GM18526 (cell line): Measurements from ENCODE around the gene VCPKMT.

Experiments used
- POLR2A ChIP-seq: IDR thresholded peaks from 3 replicates; pipeline ENCODE4 v1.6.1; 2011; ENCODE audit not compliant: insufficient read length; ENCODE audit errors: extremely low read depth

The VCPKMT gene

DNA sequence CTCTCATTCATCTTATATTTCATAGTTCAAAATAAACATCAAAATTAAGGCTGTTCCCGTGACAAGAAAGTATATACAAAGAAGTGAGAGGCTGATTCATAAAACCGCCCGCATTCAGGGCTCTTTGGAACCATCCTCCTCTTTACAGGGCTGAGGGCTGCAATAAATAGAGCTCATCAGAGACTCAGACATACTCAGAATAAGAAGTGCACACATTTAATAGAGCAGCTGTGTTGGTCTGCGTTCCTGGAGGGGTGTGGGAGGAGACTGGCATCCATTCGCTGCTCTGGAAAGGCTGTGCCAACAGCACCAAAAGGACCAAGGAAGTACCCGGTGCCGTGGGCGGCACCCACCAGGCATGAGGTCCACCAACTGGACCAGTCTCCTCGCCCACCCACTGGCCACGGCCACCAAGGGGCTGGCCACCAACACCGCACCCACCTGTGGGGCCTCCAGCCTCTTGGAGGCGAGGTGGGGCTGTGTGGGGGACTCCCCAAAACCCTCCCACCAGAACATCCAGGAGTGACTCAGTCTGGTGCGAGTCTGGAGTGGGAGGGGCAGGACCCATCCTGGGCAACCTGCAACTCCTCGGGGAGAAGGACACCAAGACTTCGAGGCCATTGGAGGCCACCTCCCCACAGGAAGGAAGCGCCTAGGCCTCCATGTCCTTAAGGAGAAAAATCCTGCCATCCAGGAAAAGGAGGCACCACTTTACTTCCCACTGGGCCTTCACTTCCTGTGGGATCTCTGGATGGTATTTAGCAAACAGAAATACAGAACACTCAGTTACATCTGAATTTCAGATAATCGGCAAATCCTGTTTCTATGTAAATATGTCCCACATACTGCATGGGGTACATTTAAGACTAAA is 32.7 kb downstream of the VCPKMT start:
- peak; percentile 13 for TF ChIP-seq POLR2A

DNA sequence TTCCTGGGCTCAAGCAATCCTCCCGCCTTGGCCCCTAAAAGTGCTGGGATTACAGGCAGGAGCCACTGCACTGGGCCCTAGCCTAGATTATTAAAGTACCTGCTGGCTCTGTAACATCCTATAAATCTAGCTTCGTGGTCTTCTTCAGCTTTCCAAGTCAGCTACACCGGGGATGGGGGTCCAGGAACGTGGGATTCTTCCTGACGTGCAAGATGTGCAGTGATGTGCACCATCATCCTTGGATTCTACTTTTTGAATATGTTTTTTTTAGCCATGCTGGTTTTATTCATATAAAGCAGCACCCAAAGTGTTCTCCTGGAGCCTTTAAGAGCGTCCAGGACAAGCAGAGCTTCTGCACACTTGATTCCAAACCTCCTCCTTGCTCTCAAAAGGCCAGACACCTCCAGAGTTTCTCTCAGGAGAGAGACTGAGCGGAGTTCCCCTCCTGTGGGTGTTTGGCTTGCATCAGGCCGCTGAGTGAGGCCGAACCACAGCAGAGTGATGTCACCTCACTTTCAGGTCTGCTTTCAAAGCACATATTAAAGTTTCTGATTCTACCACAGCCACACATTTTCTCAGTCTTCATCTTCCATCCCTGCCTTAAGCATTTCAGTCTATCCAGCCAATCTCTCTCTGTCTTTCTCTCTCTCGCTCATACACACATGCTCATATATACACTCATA is 33.4 kb downstream of the VCPKMT start:
- peak; percentile 42 for TF ChIP-seq POLR2A

DNA sequence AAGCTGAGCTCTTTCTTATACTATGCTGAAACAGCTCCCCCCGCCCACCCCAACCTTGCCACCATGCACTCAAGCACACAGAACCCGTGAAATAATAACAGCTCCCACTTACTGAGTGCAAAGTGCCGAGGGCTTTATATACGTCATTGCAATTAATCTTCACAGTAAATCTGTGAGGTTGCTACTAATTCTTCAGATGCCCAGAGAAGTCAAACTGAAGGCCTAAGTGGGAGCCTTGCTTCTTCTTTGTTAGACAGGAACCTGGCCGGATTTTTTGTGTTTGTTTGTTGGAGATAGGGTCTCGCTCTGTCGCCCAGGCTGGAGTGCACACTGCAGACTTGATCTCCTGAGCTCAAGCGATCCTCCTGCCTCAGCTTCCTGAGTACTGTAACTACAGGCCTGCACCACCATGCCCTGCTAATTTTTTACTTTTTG is 34.0 kb downstream of the VCPKMT start:
- TF ChIP-seq POLR2A, result no peak

DNA sequence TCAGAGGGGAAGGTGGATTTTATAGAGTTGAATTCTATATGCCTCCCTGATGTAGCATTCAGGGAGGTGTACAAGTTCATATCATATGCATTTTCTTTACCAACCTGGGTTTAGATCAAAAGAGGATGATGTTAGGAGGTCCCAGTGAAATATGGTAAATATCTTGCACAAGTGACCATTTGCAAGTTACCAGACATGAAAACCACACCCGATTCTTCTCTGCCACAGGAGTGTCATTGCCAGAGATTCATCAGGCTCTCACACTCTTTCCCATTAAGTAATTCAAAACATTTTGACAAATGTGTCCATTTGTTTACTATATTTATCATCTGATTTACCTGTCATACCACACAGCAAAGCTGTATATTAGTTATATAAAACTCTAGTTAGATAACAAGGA is 44.0 kb downstream of the VCPKMT start:
- no peak for TF ChIP-seq POLR2A

DNA sequence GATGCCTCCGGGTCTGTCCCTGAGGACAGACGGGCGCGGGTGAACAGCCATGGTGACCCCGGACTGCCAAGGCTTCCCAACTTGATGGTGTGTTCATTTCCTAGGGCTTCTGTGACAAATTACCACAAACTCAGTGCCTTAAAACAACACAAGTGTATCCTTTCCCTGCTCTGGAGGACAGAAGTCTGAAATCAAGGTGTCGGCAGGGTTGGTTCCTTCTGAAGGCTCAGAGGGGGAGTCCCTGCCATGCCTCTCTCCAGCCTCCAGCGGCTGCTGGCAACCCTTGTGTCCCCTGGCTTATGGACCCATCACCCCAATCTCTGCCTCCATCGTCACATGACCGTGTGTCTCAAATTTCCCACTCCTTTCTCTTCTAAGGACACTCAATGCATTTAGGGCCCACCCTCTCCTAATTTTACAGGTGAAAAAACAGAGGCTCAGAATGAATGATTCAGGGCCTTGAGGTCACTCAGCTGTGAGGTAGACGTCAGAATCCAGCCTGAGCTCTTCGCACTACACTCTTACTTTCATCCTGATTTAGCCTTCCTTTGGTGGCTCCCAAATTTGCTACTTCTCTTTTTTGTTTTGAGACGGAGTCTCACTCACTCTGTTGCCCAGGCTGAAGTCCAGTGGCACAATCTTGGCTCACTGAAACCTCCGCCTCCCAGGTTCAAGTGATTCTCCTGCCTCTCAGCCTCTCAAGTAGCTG is 45.4 kb downstream of the VCPKMT start:
- TF ChIP-seq POLR2A, result no peak

DNA sequence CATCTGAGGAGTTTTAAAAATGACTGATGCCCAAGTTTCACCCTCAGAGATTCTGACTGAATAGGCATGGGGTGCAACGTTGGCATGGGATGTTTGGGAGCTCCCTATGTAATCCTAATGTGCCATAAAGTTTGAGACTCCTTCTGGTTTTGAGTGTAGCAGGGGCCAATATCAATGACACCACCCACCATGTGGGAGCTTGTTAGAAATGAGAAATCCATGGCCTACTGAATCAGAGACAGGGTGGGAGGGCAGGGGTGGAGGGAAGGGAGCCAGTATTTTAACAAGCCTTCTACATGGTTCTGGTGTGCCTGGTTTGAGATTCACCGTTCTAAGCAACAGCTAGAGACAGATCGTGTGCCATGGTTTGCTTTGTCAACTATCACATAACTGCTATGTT is 46.1 kb downstream of the VCPKMT start:
- no peak for TF ChIP-seq POLR2A

DNA sequence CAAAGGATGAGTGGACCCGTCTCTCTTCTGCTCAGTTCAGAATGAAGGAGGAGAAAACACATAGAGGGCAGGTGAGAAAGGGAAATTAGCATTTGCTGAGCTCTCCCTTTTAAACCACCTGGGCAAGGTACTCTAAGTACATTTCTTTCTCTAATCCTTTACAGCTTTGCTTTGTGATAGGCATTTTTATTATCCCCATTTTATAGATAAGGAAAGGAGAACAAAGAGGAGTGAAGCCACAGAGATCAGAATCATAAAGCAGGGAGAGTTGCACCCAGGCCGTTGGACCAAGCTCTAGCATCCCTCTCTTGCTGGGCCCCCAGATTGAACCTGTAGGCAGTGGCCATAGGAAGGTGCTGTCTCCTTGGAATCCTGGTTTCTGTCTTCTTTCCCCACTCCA is 47.0 kb downstream of the VCPKMT start:
- no peak for TF ChIP-seq POLR2A

DNA sequence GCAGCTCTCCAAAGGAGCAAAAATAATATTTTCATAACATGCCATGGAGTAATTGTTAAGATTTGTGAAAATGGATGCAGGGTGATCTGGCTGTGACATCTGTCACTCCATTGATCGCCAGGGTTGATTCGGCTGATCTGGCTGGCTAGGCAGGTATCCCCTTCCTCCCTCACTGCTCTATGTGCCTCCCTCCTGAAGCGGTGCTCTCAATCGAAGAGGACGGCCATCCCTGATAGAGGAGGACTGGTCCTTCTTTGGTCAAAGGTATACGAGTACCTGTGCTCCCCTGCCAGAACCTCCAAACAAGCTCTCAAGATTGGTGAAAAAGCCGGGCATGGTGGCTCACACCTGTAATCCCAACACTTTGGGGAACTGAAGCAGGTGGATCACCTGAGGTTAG is 47.9 kb downstream of the VCPKMT start:
- TF ChIP-seq POLR2A, result no peak

DNA sequence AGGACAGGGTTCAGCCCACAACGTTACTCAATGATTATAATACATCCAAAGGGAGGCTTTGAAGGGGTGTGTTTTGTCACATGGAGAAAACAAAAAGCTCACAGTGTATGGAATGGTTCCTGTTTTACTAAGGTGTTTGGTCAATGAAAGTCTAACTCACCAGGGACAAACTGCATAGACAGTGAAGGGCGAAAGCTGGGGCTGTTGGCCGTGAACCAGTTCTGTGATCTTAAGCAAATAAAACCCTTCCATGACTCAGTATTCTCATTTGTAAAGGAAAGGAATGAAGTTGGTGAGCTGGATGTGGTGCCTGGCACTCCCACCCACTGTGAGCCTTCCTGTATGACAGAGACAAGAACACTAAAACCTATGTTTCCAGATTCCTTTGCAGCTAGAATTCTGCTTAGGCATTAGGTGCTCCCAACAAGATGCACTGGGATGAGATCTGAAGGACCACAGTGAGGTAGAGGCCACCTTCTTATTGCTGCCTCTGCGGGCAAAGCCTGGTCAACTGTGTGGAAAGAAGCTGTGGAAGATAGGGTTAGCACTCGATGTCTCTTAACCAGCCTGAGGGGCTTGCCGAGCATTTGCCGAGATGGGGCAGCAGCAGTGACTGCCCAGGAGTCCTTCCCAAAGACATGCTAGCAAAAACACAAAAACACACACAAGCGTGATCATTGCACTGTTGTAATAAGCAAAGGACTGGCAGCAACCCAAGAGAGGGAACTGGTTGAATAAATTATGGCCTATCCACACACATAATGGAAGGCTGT is 48.5 kb downstream of the VCPKMT start:
- no peak for TF ChIP-seq POLR2A

DNA sequence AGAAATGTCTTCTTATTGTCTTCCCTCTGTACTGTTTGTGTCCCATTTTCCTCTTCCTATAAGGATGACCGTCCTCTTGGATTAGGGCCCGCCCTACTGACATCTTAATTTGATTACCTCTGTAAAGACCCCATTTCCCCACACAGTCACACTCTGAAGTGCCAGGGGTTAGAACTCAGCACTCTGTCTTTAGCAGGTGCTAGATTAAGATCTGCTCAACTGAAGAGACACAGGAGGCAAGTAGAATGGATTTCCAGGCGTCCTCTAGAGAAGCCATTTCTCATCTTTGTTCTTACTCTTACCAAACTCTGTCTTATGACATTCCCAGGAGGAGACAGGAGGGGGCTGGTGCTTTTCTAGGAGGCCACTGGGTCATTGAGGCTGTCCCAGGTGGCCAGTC is 50.8 kb downstream of the VCPKMT start:
- no peak for TF ChIP-seq POLR2A

DNA sequence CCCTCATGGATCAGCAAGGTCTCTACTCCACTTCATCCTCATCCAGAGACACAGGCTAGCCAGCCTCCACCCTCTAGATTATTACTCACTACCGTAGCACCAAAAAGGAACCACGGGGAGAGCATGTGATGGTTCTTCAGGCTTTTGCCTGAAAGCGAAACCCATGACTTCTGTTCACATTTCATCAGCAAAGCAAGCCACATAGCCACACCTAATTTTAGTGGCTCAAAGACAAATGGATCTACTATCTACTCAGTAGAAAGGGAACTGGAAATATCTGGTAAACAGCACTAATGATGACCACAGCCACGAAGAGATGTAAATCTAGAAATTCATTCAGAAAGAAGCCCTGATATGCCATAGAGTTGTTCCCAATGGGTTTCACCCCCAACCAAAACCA is 51.4 kb downstream of the VCPKMT start:
- no peak for TF ChIP-seq POLR2A

DNA sequence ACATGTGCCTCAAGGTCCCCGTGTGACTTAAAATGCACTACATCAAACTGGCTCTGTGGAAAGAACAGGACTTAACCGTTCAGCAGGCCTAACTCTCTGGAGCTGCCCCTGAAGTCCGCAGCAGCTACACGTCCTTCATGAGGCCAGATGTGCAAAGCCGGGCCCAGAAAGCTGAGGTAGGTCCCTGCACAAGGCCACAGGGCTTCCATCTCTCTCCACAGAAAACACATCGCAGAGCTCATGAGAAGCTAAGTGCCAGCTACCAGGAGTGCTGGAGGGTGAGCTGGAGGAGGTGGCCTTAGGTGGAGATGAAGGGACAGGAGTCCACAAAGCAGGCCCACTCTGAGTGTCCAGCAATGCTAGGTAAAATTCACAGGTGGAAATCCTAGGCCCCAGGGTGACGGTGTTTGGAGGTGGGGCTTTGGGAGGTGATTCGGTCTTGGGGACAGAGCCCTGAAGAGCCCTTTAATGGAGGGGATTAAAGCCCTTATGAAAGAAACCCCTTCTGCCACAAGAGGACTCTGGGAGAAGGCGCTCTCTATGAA is 52.4 kb downstream of the VCPKMT start:
- no peak for TF ChIP-seq POLR2A

DNA sequence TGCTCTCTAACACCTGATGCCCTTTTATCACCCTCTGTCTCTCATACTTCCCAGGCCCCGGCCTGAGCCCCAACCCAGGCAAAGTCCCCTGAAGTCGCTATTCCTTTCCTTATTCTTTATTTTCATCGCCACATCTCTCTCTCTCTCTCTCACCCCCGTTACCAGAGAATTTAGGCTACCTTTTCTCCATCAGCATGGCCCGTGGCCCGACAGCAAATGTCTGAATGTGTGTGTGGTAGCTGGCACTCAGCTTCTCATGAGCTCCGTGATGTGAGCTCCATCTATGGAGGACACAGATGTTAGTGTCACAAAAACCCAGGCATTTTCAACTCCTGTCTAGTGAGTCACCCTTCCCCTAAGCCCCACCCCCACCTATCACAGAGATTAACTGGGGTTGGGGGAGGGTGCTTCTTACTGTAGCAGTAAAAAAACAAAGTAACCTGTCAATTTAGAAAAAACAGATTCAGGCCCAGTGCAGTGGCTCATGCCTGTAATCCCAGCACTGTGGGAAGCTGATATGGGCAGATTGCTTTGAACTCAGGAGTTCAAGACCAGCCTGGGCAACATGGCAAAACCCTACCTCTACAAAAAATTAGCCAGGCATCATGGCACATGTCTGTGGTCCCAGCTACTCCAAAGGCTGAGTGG is 53.8 kb downstream of the VCPKMT start:
- peak; percentile 39 for TF ChIP-seq POLR2A

DNA sequence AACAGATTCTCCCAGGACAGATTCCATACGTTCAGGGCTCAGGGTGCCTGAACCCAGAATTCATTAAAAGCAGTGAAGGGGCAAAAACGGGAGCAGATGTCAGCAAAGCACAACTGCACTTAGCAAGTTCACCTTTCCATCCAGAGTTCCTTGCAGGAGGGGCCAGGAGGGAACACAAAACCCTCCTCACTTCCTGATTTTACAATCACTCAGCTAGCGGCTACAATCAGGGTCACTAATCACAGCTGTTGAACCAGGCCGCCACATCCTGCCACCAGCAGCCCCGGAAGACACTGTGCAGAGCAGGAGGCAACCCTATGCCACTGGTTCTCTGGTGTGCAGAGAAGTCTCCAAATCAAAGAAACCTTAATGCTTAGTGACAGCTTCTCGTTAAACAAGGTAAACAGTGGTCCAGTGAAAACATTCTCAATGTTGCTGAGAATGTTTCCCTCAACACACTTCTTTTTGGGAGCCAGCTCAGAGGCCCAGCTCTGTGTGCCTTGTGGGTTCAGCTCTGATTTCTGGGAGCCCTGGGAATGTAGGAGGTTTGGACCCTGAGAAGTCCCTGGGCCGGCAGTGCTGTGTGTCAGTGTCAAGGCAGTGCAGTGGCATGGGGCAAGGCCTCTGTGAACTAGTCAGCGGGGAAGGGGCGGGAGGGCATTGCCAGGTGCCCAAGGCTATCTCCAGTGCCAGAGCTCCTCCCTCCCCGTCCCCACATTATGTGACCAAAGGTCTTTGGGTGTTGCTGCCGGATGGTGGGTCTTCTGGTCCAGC is 54.5 kb downstream of the VCPKMT start:
- peak; percentile 83 for TF ChIP-seq POLR2A
